Heart left ventricle (tissue), 13 donors: ENCODE results near the gene ADAMTS7.
"Not testable (repeated sequence)": the region's sequence is repeated elsewhere in the genome, so short reads cannot be mapped to it uniquely, and the experiment has no call there.

Experiments
- CTCF ChIP-seq, 12 donors: fragments of 200-600 bp; sonication (generic) in 4 of 12; IDR thresholded peaks; one replicate each; pipeline versions ENCODE4 v1.5.0 to v1.8.0; 2018 to 2022; ENCODE audit warnings: antibody characterized with exemption in 12 of 12, mild to moderate bottlenecking in 5 of 12
- POLR2A ChIP-seq, 2 donors: fragments of 450-650 bp; IDR thresholded peaks; one replicate each; pipeline ENCODE4 v1.6.1; 2017; ENCODE audit warnings: antibody characterized with exemption in 2 of 2, mild to moderate bottlenecking in 2 of 2, moderate library complexity in 2 of 2
- donor health status: ischemic (EF 13 %, LVEDD 7.1; RV severe dilation, severe dysfunction).
- donor health status: DM: no; HTN: yes; CAD: no.
- donor health status: DM: no; HTN: no; CAD: no.
- donor health status: ischemic (EF 25% LVEDD 6.9; RV normal size, moderate dysfunction).
- donor health status: ischemic (EF 25% LVEDD 5.7; RV mildly dilated, moderate dysfunction).
- donor health status: ischemic (EF 35%, LVEDD 5.7; RV mildly dilated, moderate dysfunction).
- donor health status: nonischemic (EF 11% LVEDD 7.7; RV severe dilation, severe dysfunction).
- donor health status: DM: yes; HTN: yes; CAD: no.
- donor health status: PGD.
- donor health status: ischemic (EF 29% LVEDD 5.4; RV normal size, mild dysfunction).
- donor health status: nonischemic (EF 23%, LVEDD 6.1; RV moderate dilation, normal function).

- TF ChIP-seq CTCF, POLR2A (IDR thresholded peaks at IDR 0.05): not testable (repeated sequence)
Measured at GRCh38 chr15:78766641-78767071, 44.6 kb downstream of the ADAMTS7 start.
